Stimulated activated CD8-positive, alpha-beta memory T cell treated with anti-CD3 and anti-CD28 coated beads, Interleukin-12 subunit alpha, Interleukin-12 subunit beta, amount 100 ng/mL, for 24 hours (primary cell): ENCODE data around the gene DPH6.
"Not testable (repeated sequence)": the region's sequence is repeated elsewhere in the genome, so short reads cannot be mapped to it uniquely, and the experiment has no call there.

Experiments
- DNase-seq: peaks from one replicate; pipeline ENCODE4 v3.0.0-alpha.2; 2020; ENCODE audit errors: extremely low read depth

Gene DPH6

DNA sequence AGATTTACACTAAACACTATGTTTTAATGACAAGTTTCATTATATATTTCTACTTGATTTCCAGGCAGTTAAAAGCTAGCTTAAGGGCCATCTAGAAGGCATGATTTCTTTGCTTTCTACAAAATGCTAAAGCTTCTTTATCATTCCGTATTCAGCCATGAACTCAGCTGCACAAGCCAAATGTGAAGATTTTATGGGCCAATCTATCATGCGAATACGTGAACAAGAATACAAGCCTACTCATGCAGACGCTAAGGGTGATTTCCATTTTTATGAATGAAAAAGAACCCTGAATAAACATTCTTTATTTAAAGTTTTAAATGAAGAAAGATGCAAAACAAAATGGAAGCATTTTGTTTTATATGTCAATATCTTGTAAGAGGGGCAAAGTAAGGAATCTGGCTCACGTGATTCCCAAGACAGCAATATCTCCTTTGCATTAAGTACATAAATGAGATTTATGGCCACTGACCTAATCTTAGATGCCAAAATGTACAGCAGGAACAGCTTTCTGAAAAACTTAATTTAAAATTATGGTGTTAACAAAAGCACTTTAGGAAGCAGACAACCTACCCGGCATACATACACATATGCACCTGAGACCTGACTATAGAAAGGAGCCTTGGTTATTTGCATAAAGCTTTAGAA lies 215.8 kb downstream of the DPH6 start:
- DNase-seq: no peak

DNA sequence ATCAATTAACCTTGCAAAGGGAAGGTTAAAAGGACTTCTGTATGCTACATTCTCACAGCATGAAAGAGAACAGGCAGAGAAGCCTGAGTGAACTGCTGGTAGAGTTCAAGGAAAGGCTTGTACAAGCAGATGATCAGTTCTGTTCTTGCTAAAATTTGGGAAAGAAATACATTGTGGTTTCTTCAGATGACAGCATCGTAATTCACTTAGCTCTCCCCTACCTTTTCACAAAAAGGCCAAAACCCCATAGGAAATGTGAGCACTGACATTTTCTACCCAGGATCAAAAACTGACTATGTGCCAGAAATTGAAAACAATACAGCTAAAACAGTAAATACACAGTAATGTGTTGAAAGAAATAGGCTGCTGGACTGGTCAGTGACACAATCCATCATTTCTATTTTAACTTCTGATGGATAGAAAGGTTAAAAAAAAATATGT lies 216.4 kb downstream of the DPH6 start:
- no peak for DNase-seq

DNA sequence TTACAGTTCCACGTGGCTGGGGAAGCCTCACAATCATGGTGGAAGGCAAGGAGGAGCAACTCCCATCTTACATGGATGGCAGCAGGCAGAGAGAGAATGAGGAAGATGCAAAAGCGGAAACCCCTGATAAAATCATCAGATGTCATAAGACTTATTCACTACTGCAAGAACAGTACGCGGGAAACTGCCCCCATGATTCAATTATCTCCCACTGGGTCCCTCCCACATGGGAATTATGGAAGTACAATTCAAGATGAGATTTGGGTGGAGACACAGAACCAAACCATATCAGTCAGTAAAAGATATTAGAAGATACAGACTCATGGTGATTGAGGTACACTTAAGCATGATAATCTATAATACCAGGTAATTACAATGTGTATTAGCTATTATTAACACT lies 217.1 kb downstream of the DPH6 start:
- not testable (repeated sequence) for DNase-seq

DNA sequence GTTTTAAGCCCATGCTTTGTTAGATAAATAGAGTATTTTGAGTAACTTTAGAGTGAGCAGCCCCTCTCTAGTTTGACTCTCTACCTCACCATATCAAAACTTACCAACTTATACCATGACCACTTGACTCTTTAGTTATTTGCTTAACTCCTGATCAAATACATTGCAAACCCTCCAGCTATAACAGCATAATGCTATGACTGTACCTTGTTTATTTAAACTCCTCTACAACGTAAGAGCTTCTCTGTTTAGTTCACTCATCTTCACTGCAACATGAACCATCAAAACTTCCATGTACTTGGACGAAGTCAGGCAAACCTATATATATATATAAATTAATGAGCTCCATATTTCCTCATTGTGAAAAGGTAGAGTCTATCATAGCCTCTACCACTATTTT lies 218.2 kb downstream of the DPH6 start:
- DNase-seq: no peak

DNA sequence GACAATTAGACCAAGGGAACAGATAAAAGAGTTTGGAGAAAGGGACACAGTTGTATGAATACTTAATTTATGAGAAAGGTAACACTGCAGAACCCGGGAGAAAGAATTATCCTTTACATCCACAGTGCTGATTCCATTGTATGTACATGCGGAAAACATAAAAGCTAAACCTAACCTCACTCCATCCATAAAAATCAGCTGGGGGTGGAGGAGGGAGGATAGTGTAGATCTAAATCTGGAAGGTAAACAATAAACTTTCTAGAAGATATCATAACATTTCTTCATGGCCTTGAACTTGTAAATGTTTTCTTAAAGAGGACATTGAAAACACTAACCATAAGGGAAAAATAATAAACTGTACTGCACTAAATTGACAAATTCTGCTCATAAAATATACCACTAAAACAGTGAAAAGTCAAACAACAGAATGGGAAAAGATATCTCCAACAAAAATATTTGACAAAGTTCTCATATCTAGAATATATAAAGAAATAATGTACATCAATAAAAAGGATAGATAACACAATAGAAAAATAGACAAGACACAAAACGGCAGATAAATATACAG lies 220.5 kb downstream of the DPH6 start:
- no peak for DNase-seq

DNA sequence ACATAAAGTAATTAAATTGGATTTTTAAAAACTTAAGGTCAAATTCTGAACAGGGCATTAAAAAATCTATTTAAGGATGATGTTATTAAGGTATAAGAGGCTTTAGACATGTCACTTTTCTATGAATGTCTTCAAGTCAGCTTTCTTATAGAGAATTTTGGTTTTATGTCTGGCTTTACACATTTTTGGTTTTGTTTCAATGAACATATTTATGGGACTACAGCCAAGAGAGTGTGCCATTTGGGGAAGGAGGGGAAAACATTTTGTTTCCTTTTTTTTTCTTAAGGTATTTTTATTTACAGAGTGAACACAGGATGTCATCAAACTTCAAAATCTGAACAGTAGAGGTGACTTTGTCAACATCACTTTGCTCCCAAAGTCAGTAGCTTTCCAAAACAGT lies 222.8 kb downstream of the DPH6 start:
- DNase-seq: no peak

DNA sequence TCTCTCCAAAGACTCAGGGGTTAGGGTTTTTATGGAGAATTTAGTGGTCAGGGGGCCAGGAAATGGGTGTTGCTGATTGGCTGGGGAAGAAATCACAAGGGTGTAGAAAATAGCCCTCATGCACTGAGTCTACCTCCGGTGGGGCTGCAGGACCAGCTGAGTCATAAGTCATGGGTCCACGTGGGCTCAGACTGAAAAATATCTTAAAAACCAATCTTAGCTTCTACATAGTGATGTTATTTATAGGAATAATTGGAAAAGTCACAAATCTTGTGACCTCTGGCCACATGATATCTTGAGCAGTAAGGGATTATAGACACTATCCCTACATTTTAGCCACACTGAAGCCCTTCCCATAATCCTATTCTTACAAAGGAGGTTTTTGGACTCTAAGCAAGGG lies 224.0 kb downstream of the DPH6 start:
- DNase-seq: no peak

DNA sequence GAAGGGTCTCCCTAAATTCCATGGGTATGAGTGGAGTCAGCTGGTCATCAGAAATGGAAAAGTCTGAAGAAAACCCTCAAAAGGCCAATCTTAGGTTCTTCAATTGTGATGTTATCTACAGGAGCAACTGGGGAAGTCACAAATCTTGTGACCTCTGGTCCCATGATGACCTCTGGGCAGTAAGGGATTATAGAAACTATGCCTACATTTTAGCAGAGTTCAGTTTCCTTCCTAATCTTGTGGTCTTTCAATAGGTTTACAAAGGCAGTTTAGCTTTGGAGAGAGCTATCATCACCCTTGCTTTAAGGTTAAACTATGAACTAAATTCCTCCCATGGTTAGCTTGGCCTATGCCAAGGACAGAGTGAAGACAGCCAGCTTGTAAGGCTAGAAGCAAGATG lies 225.1 kb downstream of the DPH6 start:
- no peak for DNase-seq
